ENCODE results near the gene DGKI.

DNA sequence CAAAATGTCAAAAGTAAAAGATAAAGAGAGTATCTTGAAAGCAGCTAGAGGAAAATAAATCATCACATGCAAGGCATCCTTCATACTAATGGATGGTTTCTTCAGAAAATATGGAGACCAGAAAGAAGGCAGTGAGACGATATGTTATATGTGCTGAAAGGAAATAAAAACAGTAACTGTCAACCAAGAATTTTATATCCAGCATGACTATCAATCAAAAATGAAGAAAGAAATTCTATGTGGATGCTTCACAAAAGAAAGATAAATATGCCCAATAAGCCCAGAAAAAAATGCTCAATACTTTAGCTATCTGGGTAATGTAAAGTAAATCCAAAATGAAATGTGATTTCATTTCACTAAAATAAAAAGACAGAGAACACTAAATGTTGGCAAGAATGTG is 142.1 kb downstream of the DGKI start:
- TF ChIP-seq, protein P1, sequence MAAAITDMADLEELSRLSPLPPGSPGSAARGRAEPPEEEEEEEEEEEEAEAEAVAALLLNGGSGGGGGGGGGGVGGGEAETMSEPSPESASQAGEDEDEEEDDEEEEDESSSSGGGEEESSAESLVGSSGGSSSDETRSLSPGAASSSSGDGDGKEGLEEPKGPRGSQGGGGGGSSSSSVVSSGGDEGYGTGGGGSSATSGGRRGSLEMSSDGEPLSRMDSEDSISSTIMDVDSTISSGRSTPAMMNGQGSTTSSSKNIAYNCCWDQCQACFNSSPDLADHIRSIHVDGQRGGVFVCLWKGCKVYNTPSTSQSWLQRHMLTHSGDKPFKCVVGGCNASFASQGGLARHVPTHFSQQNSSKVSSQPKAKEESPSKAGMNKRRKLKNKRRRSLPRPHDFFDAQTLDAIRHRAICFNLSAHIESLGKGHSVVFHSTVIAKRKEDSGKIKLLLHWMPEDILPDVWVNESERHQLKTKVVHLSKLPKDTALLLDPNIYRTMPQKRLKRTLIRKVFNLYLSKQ (tag by site-specific recombination; IDR thresholded peaks at IDR 0.05; ENCODE audit: borderline replicate concordance) = no peak
- TF ChIP-seq, protein P2, sequence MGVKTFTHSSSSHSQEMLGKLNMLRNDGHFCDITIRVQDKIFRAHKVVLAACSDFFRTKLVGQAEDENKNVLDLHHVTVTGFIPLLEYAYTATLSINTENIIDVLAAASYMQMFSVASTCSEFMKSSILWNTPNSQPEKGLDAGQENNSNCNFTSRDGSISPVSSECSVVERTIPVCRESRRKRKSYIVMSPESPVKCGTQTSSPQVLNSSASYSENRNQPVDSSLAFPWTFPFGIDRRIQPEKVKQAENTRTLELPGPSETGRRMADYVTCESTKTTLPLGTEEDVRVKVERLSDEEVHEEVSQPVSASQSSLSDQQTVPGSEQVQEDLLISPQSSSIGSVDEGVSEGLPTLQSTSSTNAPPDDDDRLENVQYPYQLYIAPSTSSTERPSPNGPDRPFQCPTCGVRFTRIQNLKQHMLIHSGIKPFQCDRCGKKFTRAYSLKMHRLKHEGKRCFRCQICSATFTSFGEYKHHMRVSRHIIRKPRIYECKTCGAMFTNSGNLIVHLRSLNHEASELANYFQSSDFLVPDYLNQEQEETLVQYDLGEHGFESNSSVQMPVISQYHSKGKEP (tag by site-specific recombination; IDR thresholded peaks at IDR 0.05) = no peak
- TF ChIP-seq ZNF292 (tag by site-specific recombination; IDR thresholded peaks at IDR 0.05; ENCODE audit: borderline replicate concordance, low read depth) (no peak), ZNF274 (IDR thresholded peaks at IDR 0.05; ENCODE audit: low read length) (no peak), ZNF274 (tag by site-specific recombination; IDR thresholded peaks at IDR 0.05; ENCODE audit: borderline replicate concordance) (no peak), ZNF302 (tag by site-specific recombination; IDR thresholded peaks at IDR 0.05; ENCODE audit: low read depth) (no peak), ZNF132 (tag by site-specific recombination; IDR thresholded peaks at IDR 0.05; ENCODE audit: borderline replicate concordance) (no peak)
- TF ChIP-seq, protein P3, sequence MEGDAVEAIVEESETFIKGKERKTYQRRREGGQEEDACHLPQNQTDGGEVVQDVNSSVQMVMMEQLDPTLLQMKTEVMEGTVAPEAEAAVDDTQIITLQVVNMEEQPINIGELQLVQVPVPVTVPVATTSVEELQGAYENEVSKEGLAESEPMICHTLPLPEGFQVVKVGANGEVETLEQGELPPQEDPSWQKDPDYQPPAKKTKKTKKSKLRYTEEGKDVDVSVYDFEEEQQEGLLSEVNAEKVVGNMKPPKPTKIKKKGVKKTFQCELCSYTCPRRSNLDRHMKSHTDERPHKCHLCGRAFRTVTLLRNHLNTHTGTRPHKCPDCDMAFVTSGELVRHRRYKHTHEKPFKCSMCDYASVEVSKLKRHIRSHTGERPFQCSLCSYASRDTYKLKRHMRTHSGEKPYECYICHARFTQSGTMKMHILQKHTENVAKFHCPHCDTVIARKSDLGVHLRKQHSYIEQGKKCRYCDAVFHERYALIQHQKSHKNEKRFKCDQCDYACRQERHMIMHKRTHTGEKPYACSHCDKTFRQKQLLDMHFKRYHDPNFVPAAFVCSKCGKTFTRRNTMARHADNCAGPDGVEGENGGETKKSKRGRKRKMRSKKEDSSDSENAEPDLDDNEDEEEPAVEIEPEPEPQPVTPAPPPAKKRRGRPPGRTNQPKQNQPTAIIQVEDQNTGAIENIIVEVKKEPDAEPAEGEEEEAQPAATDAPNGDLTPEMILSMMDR (tag by site-specific recombination; IDR thresholded peaks at IDR 0.05) = no peak
